Neural cell (in vitro differentiated cells): ENCODE data around the gene IL22. TPM values are rescaled to one million over a fixed set of nuclear protein-coding genes. Genes with fewer than 3 reads are reported as not detected.

Experiments
- H2AFZ ChIP-seq: fragments of 200-600, 300-800 bp; sonication (generic), shearing (Covaris generic); 2 replicates; pipeline ENCODE4 v1.6.0; 2014; ENCODE audit warnings: low read depth, mild to moderate bottlenecking, antibody characterized with exemption, low read length, moderate library complexity
- H3F3A ChIP-seq: fragments of 200-600 bp; shearing (Covaris generic); 2 replicates; pipeline ENCODE4 v1.6.1; 2016; ENCODE audit warnings: mild to moderate bottlenecking, moderate library complexity, mixed read lengths, antibody characterized with exemption, low read length; ENCODE audit not compliant: insufficient read depth, poor library complexity, severe bottlenecking
- H3K27ac ChIP-seq: fragments of 200-600, 300-800 bp; sonication (generic), shearing (Covaris generic); 2 replicates; pipeline ENCODE4 v1.5.1; 2014; ENCODE audit warnings: mild to moderate bottlenecking, low read length, moderate library complexity
- H3K27me3 ChIP-seq: fragments of 300-800, 200-600 bp; sonication (generic), shearing (Covaris generic); 2 replicates; pipeline ENCODE4 v1.6.0; 2014; ENCODE audit warnings: mild to moderate bottlenecking, low read depth, low read length, moderate library complexity; ENCODE audit not compliant: insufficient read depth
- H3K36me3 ChIP-seq: fragments of 300-800, 200-600 bp; sonication (generic), shearing (Covaris generic); 2 replicates; pipeline ENCODE4 v1.5.1; 2014; ENCODE audit warnings: mild to moderate bottlenecking, antibody characterized with exemption, low read length, moderate library complexity; ENCODE audit not compliant: insufficient read depth
- H3K4me2 ChIP-seq: fragments of 300-800, 200-600 bp; sonication (generic), shearing (Covaris generic); 2 replicates; pipeline ENCODE4 v1.6.0; 2014; ENCODE audit warnings: mild to moderate bottlenecking, low read length
- H3K4me3 ChIP-seq: fragments of 300-800, 200-600 bp; sonication (generic), shearing (Covaris generic); 2 replicates; pipeline ENCODE4 v1.5.1; 2014; ENCODE audit warnings: mild to moderate bottlenecking, low read length, moderate library complexity
- H3K79me2 ChIP-seq: fragments of 200-600 bp; shearing (Covaris generic); replicated peaks from 2 replicates; pipeline ENCODE4 v1.6.0; 2014; ENCODE audit warnings: mild to moderate bottlenecking, low read length, moderate library complexity; ENCODE audit not compliant: insufficient read depth
- H3K9ac ChIP-seq: fragments of 300-800, 200-600 bp; sonication (generic), shearing (Covaris generic); 2 replicates; pipeline ENCODE4 v1.6.1; 2016; ENCODE audit warnings: mild to moderate bottlenecking, low read length, mixed read lengths
- H3K9me2 ChIP-seq: fragments of 200-600 bp; shearing (Covaris generic); 2 replicates; pipeline ENCODE4 v1.6.1; 2016; ENCODE audit warnings: mild to moderate bottlenecking, low read length, mixed read lengths; ENCODE audit not compliant: insufficient read depth
- H3K9me3 ChIP-seq: fragments of 200-600, 300-800 bp; sonication (generic), shearing (Covaris generic); 2 replicates; pipeline ENCODE4 v1.6.1; 2016; ENCODE audit warnings: mild to moderate bottlenecking, mixed run types, low read length, moderate library complexity, mixed read lengths
- H4K20me1 ChIP-seq: fragments of 200-600 bp; shearing (Covaris generic); 2 replicates; pipeline ENCODE4 v1.6.1; 2016; ENCODE audit warnings: mild to moderate bottlenecking, mixed run types; ENCODE audit not compliant: insufficient read depth
- CTCF ChIP-seq: fragments of 450-650 bp; IDR thresholded peaks from 2 replicates; pipeline ENCODE4 v1.5.1; 2014; ENCODE audit warnings: antibody characterized with exemption, mild to moderate bottlenecking, moderate library complexity; ENCODE audit not compliant: poor library complexity, severe bottlenecking
- EP300 ChIP-seq: fragments of 450-650 bp; conservative IDR thresholded peaks from 2 replicates; pipeline ENCODE4 v1.6.1; 2014; ENCODE audit warnings: antibody characterized with exemption, mild to moderate bottlenecking, moderate library complexity; ENCODE audit not compliant: poor library complexity, severe bottlenecking
- EZH2 ChIP-seq: fragments of 200-600, 300-800 bp; shearing (Covaris generic), sonication (generic); IDR thresholded peaks from 2 replicates; pipeline ENCODE4 v1.6.1; 2014; ENCODE audit warnings: antibody characterized with exemption, low read length, borderline replicate concordance, mild to moderate bottlenecking; ENCODE audit not compliant: insufficient read depth, poor library complexity, severe bottlenecking
- MXI1 ChIP-seq: fragments of 450-650 bp; conservative IDR thresholded peaks from 2 replicates; pipeline ENCODE4 v1.6.1; 2014; ENCODE audit warnings: antibody characterized with exemption, mild to moderate bottlenecking; ENCODE audit not compliant: poor library complexity, severe bottlenecking
- POLR2AphosphoS5 ChIP-seq: IDR thresholded peaks from 2 replicates; pipeline ENCODE4 v1.6.1; 2012
- RAD21 ChIP-seq: fragments of 450-650 bp; conservative IDR thresholded peaks from 2 replicates; pipeline ENCODE4 v1.6.1; 2014; ENCODE audit warnings: antibody characterized with exemption, mild to moderate bottlenecking, moderate library complexity
- REST ChIP-seq: IDR thresholded peaks from 2 replicates; pipeline ENCODE4 v1.6.1; 2012; ENCODE audit warnings: borderline replicate concordance
- SMC3 ChIP-seq: fragments of 450-650 bp; conservative IDR thresholded peaks from 2 replicates; pipeline ENCODE4 v1.6.1; 2014; ENCODE audit warnings: antibody characterized with exemption, mild to moderate bottlenecking, moderate library complexity; ENCODE audit not compliant: poor library complexity
- TAF1 ChIP-seq: IDR thresholded peaks from 2 replicates; pipeline ENCODE4 v1.6.1; 2012; ENCODE audit warnings: low read depth
- polyA plus RNA-seq: library from polyadenylated mRNA; depleted of rRNA; stranded (reverse); fragments of >200 nt; gene quantifications from 2 replicates; pipeline ENCODE4 v1.2.3, GENCODE V29; 2014

The IL22 gene
- polyA plus RNA-seq, 1 donor from 2014 or later = not detected

- no peaks in the 10 kb centered on the region for H4K20me1 ChIP-seq
- H3K9ac ChIP-seq = no peak overlapping the region
- H2AFZ ChIP-seq = no peak overlapping the region
- H3K27ac ChIP-seq = no peak overlapping the region
- no peak overlapping the region for H3K4me3 ChIP-seq
- H3K4me2 ChIP-seq = no peak overlapping the region
- H3K27me3 ChIP-seq = no peaks in the 10 kb centered on the region
- no peaks in the 10 kb centered on the region for H3K79me2 ChIP-seq
- no peaks in the 10 kb centered on the region for H3K36me3 ChIP-seq
- no peaks in the 10 kb centered on the region for H3F3A ChIP-seq
- H3K9me2 ChIP-seq = no peaks in the 10 kb centered on the region
- no peaks in the 10 kb centered on the region for H3K9me3 ChIP-seq
- TF ChIP-seq EZH2 (no peak), TAF1 (no peak), MXI1 (no peak), CTCF (no peak), POLR2AphosphoS5 (no peak)
Observed at GRCh38 chr12:68240975-68241374, 12.4 kb downstream of the IL22 start.

- Histone ChIP-seq H3K79me2 (no peaks in the 10 kb centered on the region), H3K4me2 (peak overlapping the region; percentile 17), H3F3A (no peaks in the 10 kb centered on the region), H3K4me3 (peak overlapping the region; percentile 13), H3K27ac (peak overlapping the region; percentile 39), H3K9ac (no peak overlapping the region), H3K9me3 (no peaks in the 10 kb centered on the region), H2AFZ (no peak overlapping the region), H4K20me1 (no peaks in the 10 kb centered on the region), H3K9me2 (no peaks in the 10 kb centered on the region), H3K27me3 (no peaks in the 10 kb centered on the region), H3K36me3 (no peaks in the 10 kb centered on the region)
- no peak for TF ChIP-seq EP300
- no peak for TF ChIP-seq RAD21
- no peak for TF ChIP-seq MXI1
- no peak for TF ChIP-seq SMC3
Observed at GRCh38 chr12:68240079-68240478, 13.3 kb downstream of the IL22 start.

- Histone ChIP-seq H2AFZ (peak overlapping the region; percentile 35), H3K9me2 (no peaks in the 10 kb centered on the region), H3K9ac (no peak overlapping the region), H3K36me3 (no peaks in the 10 kb centered on the region), H3K79me2 (no peaks in the 10 kb centered on the region), H4K20me1 (no peaks in the 10 kb centered on the region), H3K4me2 (peak overlapping the region; percentile 17), H3F3A (no peaks in the 10 kb centered on the region), H3K4me3 (peak overlapping the region; percentile 13), H3K9me3 (no peaks in the 10 kb centered on the region), H3K27me3 (no peaks in the 10 kb centered on the region), H3K27ac (peak overlapping the region; percentile 39)
- no peak for TF ChIP-seq MXI1
- TF ChIP-seq TAF1 = no peak
- TF ChIP-seq EP300 = no peak
- no peak for TF ChIP-seq EZH2
- TF ChIP-seq REST = peak; percentile 88
- no peak for TF ChIP-seq SMC3
- no peak for TF ChIP-seq CTCF
- TF ChIP-seq RAD21 = no peak
- TF ChIP-seq POLR2AphosphoS5 = no peak
Observed at GRCh38 chr12:68239309-68239982, 14.0 kb downstream of the IL22 start.
